Coronary artery (tissue), 2 donors: ENCODE data around the gene IREB2.

Experiments used
- DNase-seq: peaks from one replicate; pipeline ENCODE4 v3.0.0-alpha.2; 2017; ENCODE audit warnings: low spot score
- H3K27ac ChIP-seq, 2 donors: fragments of 200-600 bp; sonication (generic); one replicate each; pipeline ENCODE4 v1.5.1; 2016 to 2019
- H3K4me3 ChIP-seq: fragments of 200-600 bp; sonication (generic); 2 replicates; pipeline ENCODE4 v1.5.1; 2016; ENCODE audit warnings: mild to moderate bottlenecking, moderate library complexity
- CTCF ChIP-seq: fragments of 200-600 bp; sonication (generic); IDR thresholded peaks from one replicate; pipeline ENCODE4 v1.5.1; 2019; ENCODE audit warnings: antibody characterized with exemption

The IREB2 gene

GRCh38 chr15:78461171-78461888, 23.3 kb downstream of the IREB2 start:
- Histone ChIP-seq H3K27ac (no peak overlapping the region), H3K4me3 (no peak overlapping the region)
- no peak for DNase-seq
- no peak for TF ChIP-seq CTCF

DNA sequence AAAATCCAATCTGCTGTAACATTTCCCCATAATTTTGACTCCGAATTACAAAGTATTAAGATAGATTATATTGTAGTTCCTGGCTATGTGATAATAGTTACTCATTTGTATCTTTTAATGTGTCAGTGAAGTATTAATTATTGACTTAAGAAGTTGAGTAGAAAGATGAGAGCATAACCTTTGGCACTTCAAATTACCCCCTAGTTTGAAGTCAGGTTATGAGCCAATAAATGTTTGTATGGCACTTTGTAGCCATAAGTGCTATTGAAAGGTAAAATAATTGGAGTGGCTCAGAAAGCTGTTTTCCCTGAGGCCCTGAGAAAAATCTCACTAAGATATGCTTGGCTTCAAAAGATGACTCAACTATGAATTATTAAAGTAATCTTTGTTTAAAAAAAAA, 31.0 kb downstream of the IREB2 start:
- Histone ChIP-seq H3K4me3 (no peak overlapping the region), H3K27ac (no peak overlapping the region)
- no peak for TF ChIP-seq CTCF
- DNase-seq = no peak

DNA sequence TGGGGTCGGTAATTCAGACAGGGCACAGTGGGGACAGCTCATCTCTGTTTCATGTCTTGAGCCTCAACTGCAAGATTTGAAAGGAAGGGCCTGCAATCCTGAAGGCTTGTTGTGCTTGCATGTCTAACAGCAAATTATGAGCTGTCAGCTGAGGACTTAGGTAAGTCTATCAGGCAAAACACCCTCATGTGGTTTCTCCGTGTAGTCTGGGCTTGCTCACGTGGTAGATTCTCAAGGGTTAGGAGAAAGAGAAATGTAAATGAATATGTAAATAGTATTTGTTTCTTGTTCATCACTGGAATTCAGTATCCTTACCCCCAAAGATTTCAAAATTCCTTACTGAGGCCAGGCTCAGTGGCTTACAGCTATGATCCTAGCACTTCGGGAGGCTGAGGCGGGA, 39.3 kb downstream of the IREB2 start:
- TF ChIP-seq CTCF = no peak
- DNase-seq = no peak
- no peak overlapping the region for H3K27ac ChIP-seq
- H3K4me3 ChIP-seq = no peak overlapping the region

- TF ChIP-seq CTCF = no peak
- Histone ChIP-seq H3K27ac (no peak overlapping the region), H3K4me3 (no peak overlapping the region)
- no peak for DNase-seq
Measured at GRCh38 chr15:78479650-78480049, 41.6 kb downstream of the IREB2 start.

DNA sequence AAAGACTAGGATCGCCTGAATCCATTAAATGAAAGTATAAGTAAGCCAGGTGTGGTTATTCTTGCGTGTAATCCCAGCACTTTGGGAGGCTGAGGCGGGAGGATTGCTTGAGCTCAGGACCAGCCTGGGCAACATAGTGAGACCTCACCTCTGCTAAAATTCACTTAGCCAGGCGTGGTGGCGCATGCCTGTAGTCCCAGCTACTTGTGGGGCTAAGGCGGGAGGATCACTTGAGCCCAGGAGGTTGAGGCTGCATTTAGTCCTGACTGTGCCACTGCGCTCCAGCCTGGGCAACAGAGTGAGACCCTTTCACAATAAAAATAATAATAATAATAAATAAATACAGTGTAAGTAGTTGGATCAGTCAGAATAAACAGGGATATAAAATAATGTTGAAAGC, 43.9 kb downstream of the IREB2 start:
- Histone ChIP-seq H3K4me3 (no peak overlapping the region), H3K27ac (no peak overlapping the region)
- TF ChIP-seq CTCF = no peak
- DNase-seq = no peak

- DNase-seq = no peak
- H3K27ac ChIP-seq = no peak overlapping the region
- no peak for TF ChIP-seq CTCF
- no peak overlapping the region for H3K4me3 ChIP-seq
Measured at GRCh38 chr15:78492872-78493271, 54.9 kb downstream of the IREB2 start.

- TF ChIP-seq CTCF = no peak
- H3K4me3 ChIP-seq = no peak overlapping the region
- H3K27ac ChIP-seq = no peak overlapping the region
- DNase-seq = no peak
Measured at GRCh38 chr15:78501857-78502256, 63.8 kb downstream of the IREB2 start.
